ENCODE results near the gene MORN3.

- no peak for TF ChIP-seq CTCF (IDR thresholded peaks at IDR 0.05; ENCODE audit: low read depth, low read length)
- peak; percentile 89 for TF ChIP-seq POLR2A (IDR thresholded peaks at IDR 0.05; ENCODE audit: extremely low read depth, insufficient read length)
- TF ChIP-seq MYC (IDR thresholded peaks at IDR 0.05; ENCODE audit: low read depth, low read length) = peak; percentile 26; the same call in 1 of the 2 replicates
- TF ChIP-seq MAX (IDR thresholded peaks at IDR 0.05; ENCODE audit: low read depth, low read length) = peak; percentile 93
Measured at GRCh38 chr12:121626087-121626852, 43.2 kb downstream of the MORN3 start, which contains the start of gene ORAI1.

All from NB4 (cell line).